ENCODE data around the gene PDP2. TPM values are rescaled to one million over a fixed set of nuclear protein-coding genes. Genes with fewer than 3 reads are reported as not detected.

The PDP2 gene
- total RNA-seq, 1 donor from 2014 or later: 11.3 TPM

- Mint-ChIP-seq H3K4me3 (ENCODE audit: unreplicated experiment) (peak within 1 kb of the TSS; percentile 71), H3K27me3 (ENCODE audit: unreplicated experiment) (peaks cover 25% of the 10 kb centered on the region), H3K4me1 (ENCODE audit: unreplicated experiment) (peaks cover 2% of the 10 kb centered on the region), H3K27ac (ENCODE audit: unreplicated experiment) (no peak within 1 kb of the TSS), H3K9me3 (ENCODE audit: unreplicated experiment) (no peaks in the 10 kb centered on the region), H3K36me3 (ENCODE audit: low read depth, unreplicated experiment) (no peaks in the 10 kb centered on the region)
- DNase-seq (ENCODE audit: low spot score): no peak
- no peak for TF ChIP-seq CTCF (IDR thresholded peaks at IDR 0.05; ENCODE audit: unreplicated experiment)
Observed at GRCh38 chr16:66844342-66845079, 35.8 kb upstream of the PDP2 start, which contains the start of gene CA7. TSS of gene CA7 (plus strand) at chr16:66844414. CDS start at chr16:66844488, 74 bp downstream.

DNA sequence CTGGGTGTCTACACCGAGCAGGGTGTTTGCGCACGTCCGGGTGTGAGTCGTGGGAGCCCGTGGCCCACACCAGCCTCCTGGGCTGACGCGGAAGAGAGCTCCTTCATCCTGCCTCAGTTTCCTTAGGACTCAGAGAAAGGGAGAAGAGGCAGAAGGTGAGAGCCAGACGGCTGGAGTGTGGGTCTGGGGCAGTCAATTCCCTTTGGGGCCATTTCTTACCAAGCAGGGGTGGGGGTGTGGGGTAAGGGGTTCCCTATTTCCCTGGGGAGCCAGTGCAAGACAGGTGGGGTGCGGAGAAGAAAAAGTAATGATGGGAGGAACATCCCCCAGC lies 35.3 kb upstream of the PDP2 start:
- H3K4me1 Mint-ChIP-seq (ENCODE audit: unreplicated experiment): peaks cover 2% of the 10 kb centered on the region
- H3K4me3 Mint-ChIP-seq (ENCODE audit: unreplicated experiment): peak overlapping the region; percentile 31
- H3K27ac Mint-ChIP-seq (ENCODE audit: unreplicated experiment): no peak overlapping the region
- H3K27me3 Mint-ChIP-seq (ENCODE audit: unreplicated experiment): peaks cover 25% of the 10 kb centered on the region
- no peaks in the 10 kb centered on the region for H3K9me3 Mint-ChIP-seq (ENCODE audit: unreplicated experiment)
- H3K36me3 Mint-ChIP-seq (ENCODE audit: low read depth, unreplicated experiment): no peaks in the 10 kb centered on the region
- no peak for TF ChIP-seq CTCF (IDR thresholded peaks at IDR 0.05; ENCODE audit: unreplicated experiment)
- DNase-seq (ENCODE audit: low spot score): no peak

- Mint-ChIP-seq H3K27me3 (ENCODE audit: unreplicated experiment) (peaks cover 25% of the 10 kb centered on the region), H3K27ac (ENCODE audit: unreplicated experiment) (no peak overlapping the region), H3K36me3 (ENCODE audit: low read depth, unreplicated experiment) (no peaks in the 10 kb centered on the region), H3K9me3 (ENCODE audit: unreplicated experiment) (no peaks in the 10 kb centered on the region), H3K4me1 (ENCODE audit: unreplicated experiment) (peaks cover 2% of the 10 kb centered on the region), H3K4me3 (ENCODE audit: unreplicated experiment) (peak overlapping the region; percentile 56)
- no peak for DNase-seq (ENCODE audit: low spot score)
- no peak for TF ChIP-seq CTCF (IDR thresholded peaks at IDR 0.05; ENCODE audit: unreplicated experiment)
Observed at GRCh38 chr16:66845791-66846221, 34.5 kb upstream of the PDP2 start.

DNA sequence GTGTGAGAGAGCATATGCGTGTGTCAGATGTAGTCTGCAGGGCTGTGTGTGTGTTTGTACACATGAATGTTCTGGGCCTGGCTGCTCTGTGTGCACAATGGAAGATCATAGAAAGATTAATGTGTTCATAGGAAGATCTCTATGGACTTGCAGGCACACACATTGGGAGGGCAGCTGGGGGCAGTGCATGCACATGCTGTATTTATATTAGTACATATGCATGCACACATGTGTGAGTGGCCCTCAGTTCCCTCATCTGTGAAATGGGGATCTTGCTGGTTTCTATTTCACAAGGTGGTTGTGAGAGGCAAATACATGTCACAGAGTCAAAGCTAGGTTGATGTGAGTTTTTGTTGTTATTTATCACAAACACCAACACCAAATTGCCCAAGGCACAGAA lies 34.0 kb upstream of the PDP2 start:
- H3K4me3 Mint-ChIP-seq (ENCODE audit: unreplicated experiment): peak overlapping the region; percentile 56

More for the DNA sequence above, 34.0 kb upstream of the PDP2 start:
- no peaks in the 10 kb centered on the region for H3K9me3 Mint-ChIP-seq (ENCODE audit: unreplicated experiment)
- DNase-seq (ENCODE audit: low spot score): no peak
- peaks cover 2% of the 10 kb centered on the region for H3K4me1 Mint-ChIP-seq (ENCODE audit: unreplicated experiment)
- H3K27ac Mint-ChIP-seq (ENCODE audit: unreplicated experiment): no peak overlapping the region
- no peaks in the 10 kb centered on the region for H3K36me3 Mint-ChIP-seq (ENCODE audit: low read depth, unreplicated experiment)
- peaks cover 25% of the 10 kb centered on the region for H3K27me3 Mint-ChIP-seq (ENCODE audit: unreplicated experiment)
- TF ChIP-seq CTCF (IDR thresholded peaks at IDR 0.05; ENCODE audit: unreplicated experiment): no peak
